HG02610 (cell line): Measurements from ENCODE around the gene CARHSP1.
"Not testable (repeated sequence)": the region's sequence is repeated elsewhere in the genome, so short reads cannot be mapped to it uniquely, and the experiment has no call there.

ENCODE experiments used
- ATAC-seq: cut with Tn5 transposase; IDR thresholded peaks from one replicate; pipeline ENCODE4 v1.9.1; 2021; ENCODE audit warnings: mild to moderate bottlenecking, moderate library complexity; ENCODE audit not compliant: unreplicated experiment

The CARHSP1 gene

DNA sequence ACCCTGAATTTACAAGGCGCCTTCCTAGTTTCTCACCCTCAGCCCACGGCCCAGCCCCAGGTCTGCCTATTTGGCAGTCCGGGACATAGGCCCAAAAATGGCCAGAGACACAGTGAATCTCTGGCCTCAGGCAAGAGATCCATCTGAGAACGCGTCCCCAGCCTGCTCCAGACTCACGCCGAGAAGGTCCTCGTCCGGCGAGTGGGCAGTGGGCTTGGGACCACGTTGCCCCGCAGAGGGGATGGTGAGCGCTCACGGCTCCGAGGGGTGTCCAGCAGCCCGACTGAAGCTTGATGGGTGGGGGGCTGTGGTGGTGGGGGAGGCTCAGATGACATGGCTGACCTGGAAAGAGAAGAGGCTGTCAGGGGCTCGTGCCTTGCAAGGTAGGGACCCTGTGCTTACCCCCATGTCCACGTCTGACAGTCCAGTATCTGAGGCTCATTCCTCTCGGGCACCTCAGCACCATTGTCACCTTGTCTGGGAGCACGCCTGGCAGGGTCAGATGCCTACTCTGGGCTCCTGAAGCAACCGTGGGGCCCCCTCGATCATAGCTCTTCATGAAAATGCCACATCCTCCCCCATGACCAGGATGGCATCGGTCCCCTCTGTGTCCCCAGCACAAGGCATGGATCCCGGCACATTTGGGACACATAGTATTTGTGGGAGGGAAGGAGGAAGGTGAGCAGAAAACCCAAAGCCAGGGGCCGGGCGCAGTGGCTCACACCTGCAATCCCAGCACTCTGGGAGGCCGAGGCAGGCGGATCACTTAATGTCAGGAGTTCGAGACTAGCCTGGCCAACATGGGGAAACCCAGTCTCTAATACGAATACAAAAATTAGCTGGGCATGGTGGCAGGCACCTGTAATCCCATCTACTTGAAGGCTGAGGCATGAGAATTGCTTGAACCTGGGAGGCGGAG lies 9.6 kb downstream of the CARHSP1 start:
- ATAC-seq: no peak

DNA sequence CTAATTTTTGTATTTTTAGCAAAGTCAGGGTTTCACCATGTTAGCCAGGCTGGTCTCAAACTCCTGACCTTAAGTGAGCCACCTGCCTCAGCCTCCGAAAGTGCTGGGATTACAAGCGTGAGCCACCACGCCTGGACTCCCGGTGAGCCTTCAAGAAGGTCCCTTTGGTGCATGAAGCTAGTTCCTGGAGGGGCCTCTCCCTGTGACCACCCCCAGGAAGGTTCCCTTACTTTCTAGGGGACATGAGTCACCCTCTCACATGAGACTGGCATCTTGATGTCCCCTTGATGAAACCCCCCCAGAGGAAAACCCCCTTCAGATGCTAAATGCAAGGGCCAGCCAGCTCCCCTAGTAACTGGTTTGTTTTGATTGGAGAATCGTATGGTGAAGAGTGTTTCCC lies 12.8 kb downstream of the CARHSP1 start:
- no peak for ATAC-seq

DNA sequence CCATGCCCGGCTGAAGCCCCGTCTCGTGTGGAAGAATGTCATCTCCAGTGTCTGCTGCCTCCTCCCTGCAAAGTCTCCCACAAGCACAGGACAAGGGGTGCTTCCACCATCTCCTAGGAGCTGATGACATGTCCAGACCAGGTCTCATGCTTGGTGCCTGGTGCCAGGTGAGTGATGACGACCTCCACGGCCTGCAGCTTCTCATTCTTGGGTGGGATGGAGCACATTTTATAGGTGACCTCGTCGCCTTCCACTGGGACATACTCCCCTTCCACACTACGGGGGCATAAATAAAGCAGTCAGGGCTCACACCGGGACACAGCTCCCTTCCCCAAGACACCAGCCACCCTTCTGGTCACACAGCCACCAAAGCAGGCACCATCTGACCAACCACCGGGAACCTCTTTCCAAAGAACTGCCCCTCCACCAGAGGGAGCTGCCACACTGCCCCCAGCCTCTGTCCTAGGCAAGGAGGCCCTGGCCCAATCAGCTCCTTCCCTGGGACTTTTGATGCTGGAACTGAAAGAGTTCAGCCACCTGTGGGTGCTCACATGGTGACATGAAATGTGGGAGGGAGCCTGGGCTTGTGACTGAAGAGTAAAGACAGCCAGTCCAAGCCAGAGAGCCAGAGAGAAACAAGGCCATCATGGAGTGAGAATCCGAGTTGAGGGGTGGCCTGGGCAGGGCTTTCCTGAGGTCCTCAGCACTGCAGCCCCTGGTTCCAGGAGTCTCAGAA lies 13.6 kb downstream of the CARHSP1 start:
- ATAC-seq: no peak

DNA sequence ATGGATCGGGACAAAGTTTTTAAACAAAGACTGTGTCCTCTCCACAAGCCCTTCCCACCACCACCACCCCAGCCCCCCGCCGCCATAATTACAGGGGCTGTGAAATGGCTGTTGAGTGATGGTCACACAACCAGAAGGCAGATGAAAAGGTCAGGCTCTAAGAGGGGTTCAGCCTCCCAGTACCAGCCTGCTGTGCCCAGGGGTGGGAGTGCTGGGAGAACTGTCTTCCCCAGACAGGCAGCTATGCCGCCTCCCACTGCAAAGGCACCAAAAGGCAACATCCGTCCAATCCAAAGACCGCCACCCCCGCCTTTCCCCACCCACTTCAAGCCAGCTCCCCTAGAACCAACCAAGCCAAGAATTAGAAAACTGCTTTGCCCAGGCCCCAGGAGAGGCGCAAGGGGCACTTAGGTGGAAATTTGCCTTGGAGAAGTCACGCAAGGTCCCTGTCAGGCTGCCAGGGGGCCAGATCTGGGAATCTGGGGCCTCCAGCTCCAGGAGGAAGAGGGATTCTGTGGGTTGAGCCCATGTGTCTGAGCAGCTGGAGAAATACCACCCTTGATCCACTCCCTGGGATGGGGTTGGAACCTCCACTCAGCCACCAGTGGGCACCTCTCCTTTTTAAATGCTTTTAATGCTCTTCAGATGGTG lies 14.4 kb downstream of the CARHSP1 start:
- ATAC-seq: no peak

DNA sequence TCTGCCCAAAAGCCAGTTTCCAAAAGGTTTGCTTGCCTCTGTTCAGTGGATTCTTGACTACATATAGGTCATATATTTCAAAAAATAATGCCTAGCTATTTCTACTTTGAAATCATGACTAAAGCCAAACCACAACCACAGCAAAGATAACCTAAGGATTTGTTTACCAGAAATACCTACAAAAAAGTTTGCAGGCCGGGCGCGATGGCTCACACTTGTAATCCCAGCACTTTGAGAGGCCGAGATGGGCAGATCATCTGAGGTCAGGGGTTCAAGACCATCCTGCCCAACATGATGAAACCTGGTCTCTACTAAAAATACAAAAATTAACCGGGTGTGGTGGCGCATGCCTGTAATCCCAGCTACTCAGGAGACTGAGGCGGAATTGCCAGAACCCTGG lies 15.2 kb downstream of the CARHSP1 start:
- ATAC-seq: no peak

DNA sequence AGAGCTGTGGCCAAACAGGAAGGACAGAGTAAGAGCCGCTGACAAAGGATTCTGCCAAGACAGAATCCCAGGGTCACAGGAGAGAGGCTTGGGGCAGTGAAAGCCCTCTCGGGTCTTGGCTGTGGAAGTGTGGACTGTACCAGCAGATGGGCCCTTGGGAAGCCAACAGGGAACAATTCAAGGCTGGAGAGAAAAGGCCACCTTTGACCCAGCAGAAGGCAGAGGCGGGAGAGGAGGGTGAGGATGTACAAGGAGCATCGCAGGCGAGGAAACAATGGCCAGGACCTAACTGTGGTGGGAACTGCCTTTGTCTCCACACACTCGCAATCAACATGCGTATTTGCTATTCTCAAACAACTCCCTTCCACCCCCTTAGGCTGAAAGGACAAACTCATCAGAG lies 15.7 kb downstream of the CARHSP1 start:
- ATAC-seq: no peak

DNA sequence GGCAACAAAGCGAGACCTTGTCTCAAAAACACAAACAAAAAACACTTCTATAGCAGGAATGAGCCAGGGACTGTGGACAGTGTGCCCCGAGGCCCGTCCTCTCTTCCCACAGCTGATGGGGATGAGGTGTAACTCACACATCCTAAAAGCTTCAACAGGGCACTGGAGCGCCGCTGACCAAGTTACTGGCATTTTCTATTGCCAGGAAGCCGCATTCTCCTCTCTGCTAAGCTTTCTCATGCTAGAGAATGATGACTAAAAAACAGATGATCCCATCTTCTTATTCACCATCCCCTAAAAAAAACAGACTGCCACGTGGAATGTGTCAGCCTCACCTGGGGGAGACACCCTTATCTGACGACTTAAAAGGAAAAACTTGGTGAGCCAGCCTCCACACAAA lies 16.3 kb downstream of the CARHSP1 start:
- ATAC-seq: no peak

DNA sequence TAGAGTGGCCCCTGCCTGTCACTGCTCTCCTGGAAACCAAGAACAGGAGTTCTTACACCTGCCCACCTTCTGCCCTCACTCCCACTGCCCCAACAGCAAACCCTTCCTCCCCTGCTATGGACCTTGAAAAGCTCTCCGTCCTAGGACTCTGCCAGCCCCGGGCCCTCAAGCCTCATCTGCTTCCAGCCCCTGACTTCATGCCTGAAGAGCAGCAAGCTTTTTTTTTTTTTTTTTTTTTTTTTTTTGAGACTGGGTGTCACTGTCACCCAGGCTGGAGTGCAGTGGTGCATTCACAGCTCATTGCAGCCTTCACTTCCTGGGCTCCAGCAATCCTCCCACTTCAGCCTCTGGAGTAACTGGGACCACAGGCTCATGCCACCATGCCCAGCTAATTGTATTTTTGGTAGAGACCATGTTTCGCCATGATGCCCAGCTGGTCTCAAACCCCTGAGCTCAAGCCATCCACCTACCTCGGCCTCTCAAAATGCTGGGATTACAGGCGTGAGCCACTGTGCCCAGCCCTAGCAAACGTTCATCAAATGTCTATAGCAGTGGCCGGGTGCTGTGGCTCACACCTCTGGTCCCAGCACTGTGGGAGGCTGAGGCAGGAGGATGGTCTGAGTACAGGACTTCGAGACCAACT lies 16.9 kb downstream of the CARHSP1 start:
- no peak for ATAC-seq

DNA sequence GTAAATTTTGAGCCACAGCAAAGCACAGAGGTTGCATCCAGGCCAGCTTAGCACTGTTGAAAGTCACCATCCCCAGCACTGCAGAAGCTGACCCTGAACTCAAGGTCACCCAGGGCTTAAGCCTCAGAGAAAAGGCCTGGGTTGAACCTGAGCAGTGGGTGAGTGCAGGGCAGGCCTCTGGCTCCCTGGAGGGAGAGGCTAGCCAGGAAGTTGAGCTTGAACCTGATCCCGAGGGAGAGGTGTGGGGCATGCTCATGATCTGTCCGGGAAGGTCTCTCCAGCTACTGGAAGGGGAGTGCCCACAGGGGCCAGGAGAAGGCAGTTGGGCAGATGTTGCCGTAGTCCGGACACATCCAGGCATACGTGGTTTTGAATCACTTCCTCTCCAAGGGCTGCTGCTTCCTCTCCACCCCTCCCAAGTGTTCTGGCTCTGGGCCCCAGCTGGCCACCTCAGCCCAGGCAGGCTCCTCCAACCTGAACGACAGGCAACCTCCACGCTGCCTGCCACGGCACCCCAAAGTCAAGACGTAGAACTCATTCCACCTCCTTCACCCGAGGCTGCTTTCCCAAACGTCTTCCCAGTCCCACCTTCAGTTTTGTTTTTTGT lies 18.4 kb downstream of the CARHSP1 start:
- no peak for ATAC-seq

DNA sequence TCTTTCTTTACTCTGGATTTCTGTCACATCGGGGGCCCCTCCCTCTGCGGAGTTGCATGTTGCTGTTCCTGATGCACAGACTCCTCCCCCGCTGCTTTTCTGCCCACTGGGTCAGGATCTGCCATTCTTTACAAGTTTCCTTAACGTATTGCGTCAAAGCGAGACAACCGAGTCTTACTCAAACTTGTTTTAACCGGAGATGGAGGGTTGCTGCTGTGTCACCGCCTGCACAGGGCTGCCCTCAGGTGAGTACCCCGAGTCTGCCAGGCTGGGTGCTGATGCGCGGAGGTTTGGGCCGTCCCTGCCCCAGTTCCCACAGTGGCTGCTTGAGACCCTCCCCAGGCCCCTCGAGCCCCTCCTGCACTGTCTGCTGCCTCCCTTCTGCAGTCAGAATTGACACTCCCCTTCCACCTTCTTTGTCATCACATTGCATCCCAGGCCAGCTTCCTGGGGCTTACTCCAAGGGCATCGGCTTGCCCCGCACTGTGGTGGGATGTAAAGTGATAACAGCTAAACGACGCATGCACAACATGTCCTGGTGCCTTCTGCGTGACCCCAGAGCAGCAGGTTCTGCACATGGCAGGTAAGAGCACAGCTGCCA lies 19.3 kb downstream of the CARHSP1 start:
- ATAC-seq: no peak

DNA sequence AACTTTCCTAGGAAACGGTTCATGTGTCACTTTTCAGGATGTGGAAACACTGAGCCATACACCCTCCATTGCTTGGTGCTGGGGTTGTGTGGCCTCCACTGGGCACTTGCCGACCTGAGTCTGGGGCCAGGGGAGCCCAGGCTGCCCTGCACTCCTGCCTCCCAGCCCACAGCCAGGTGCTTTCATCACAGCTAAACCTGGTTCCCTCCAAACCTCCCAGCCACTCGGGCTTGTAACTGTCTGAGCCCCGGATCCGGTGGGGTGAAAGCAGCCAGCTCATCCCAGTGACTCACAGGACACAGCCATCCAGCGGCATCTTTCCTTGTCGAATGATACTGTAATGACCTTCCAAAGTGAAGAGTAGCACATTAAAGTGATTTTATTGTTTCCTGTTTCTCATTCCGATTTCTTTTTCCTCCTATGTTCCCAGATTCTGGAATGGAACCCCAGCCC lies 19.8 kb downstream of the CARHSP1 start:
- ATAC-seq: no peak

DNA sequence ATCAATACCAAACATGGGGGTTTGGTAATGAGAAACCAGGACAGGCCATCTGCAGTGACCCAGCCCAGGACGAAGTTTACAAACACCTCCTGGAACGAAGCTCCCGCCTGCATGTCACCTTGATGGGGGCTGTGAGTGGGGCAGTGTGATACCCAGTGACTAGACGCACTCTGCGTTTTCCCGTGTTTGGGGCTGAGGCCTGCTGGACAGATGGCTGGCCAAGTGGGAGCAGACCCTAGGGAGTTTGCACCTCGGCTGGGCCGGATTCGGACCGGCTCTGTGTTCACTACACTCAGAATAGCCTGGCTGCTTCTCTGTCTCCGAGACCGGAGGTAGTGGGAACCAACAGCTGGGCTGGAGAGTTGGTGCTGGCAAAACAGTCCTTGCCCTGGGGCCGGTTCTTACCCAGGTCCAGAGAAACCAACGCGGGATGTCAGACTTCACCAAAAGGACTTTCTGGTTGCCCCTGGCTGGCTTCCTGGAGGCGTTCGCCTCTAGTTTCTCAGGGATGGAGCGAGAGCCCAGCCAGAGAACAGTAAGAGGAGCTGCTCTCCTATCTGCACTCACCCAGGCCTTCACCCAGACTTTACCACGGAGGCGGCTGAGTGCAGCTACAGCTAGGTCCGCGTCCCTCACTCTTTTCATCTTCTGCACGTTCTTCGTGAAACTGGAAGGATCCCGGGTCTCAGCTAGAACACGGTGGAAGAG lies 20.4 kb downstream of the CARHSP1 start:
- ATAC-seq: no peak

DNA sequence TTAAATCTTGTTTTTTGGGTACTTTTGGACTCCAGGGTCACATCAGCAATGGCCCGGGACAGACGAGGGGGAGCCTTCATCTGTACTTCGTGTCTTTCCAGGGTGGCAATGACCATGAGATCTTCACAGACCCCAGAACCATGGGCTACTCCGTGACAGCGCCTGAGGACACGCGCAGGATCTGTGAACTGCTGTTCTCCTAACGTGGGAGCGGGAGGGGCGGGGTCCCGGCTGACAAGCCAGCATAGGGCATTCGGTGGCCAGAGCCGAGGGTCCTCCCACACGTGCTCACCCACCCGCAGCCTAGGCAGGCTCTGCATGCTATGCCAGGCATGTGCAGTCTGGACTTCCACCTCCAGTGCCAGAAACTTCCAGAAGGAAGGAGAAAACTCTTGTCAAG lies 21.2 kb downstream of the CARHSP1 start:
- no peak for ATAC-seq

DNA sequence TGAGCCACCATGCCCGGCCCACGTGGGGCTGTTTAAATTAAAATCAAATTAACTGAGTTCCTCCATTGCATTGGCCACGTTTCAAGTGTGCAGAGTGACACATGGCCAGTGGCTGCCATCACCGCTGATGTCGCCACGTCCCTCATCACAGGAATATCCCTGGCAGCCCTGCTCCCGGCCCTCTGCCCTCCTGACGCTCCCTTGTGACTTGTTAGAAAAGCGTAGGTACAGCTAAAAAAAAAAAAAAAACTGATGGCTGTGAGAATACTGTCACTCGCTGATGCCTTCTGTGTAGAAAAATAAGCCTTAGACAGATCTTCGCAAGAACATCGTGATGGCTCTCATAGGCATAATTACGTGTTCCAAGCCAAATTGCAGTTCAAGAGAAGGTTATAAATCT lies 21.7 kb downstream of the CARHSP1 start:
- no peak for ATAC-seq

DNA sequence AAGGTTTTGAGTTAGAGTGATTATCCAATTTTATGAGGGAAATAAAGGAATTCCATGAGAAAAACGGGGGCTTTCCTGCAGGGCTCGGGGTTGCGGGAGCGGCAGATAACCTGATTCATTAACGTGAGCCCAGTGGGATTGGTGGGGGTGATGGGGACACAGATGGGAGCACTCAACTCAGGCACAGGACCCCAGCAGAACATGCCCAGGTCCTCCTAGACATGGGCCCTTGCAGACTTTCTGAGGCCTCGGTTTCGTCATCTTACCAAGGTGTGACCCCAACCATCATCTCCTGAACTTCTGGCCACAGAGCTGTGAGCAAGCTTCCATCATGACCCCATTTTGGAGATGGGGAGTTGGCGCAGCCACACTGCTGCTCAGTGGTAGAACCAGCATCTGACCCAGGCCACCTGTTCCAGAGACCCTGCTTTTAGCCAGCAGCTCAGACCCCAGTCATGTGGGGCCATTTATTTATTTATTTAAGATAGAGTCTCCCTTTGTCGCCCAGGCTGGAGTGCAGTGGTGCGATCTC lies 22.3 kb downstream of the CARHSP1 start:
- ATAC-seq: no peak

DNA sequence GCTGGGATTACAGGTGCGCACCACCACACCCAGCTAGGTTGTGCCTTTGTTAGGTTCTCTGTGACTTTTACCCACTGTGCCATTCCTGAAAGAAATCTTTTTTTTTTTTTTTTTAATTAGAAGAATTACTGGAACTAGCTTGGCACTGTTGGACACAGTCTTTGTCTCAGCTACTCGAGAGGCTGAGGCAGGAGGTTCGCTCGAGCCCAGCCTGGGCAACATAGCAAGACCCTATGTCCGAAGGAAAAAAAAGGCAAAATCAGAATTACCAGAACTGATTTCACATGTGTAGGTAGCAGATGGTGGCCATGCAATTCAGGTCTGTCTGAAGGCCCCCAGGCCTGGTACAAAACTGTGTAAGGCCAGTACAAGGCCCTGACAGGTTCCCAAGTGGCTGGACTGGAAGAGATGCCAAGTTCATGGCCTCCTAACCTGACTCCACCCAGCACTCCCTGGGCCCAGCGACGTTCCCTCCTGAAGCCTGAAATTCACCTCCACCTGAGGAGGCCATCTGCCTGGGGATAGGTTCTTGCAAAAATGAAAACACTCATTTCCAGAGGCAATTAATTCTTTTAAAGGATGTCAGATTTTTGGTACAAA lies 23.0 kb downstream of the CARHSP1 start:
- no peak for ATAC-seq

DNA sequence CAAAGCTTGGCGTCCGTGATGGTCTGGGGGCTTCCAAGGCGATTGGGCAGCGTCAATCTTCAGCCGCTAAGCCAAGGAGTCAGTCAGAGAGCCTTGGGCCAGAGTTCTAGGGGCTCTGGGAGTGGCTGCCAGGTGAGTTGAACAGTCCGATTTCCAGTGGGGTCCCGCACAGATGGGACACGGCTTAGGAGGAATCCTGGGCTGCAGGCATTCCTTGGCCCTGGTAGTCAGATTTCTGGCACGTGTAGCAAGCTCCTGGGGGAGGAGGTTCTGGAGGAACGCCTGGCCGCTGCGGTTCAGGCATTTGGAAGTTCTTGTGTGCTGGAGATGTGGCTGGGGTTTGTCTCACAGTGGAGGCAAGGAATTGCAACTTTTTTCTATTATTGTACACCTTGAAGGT lies 25.5 kb downstream of the CARHSP1 start:
- not testable (repeated sequence) for ATAC-seq

DNA sequence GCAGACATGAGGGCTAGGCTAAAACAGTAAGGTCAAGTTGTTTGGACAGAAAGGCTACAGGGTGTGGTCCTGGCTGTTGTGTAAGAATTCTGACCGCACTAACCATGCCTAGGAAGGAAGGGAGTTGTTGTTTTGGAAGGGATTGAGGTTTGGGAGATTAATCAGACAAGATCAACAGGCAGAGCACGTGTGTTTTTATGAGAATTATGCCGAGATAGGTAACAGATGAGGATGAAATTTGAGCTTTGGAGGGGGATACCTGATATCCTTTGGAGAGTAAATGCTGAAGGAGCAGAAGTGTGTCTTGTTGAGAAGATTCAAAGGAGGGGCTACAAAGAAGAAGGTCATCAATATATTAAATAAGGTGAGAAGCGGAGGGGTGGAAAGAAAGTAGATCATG lies 26.8 kb downstream of the CARHSP1 start:
- ATAC-seq: not testable (repeated sequence)

DNA sequence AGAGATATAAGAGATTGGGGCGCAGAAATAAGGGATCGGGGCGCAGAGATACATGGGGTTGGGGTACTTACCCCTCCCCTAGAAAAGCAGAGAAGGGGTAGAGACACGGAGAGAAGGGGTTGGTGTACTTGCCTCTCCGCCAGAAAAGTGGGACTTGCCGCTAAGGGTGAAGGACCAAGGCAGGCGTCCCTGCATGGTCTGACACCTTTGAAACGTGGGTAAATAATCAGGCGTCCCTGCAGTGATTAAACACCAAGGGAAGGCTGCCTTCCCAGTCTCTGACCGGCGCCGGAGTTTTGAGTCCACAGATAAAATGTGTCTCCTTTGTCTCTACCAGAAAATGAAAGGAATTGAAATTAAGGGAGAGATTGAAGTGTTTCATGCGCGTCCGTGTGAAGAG lies 31.2 kb downstream of the CARHSP1 start:
- not testable (repeated sequence) for ATAC-seq
